MCF 10A (cell line): ENCODE measurements around the gene ZBTB21. TPM values are rescaled to one million over a fixed set of nuclear protein-coding genes. Genes with fewer than 3 reads are reported as not detected.

Experiments
- BruUV-seq: library from RNA; stranded (reverse); fragments of 400-500 nt; replicated peaks from 2 replicates; lab custom pipeline; 2021; lab: Mats Ljungman, UMichigan
- CTCF ChIA-PET: fragments of 300-600 bp; sonication (Branson Sonifier 250); formaldehyde crosslinking; extraction: SDS; loops from one replicate; lab custom pipeline; 2021; ENCODE audit warnings: antibody characterized with exemption, inconsistent platforms; lab: Yijun Ruan, JAX
- POLR2A ChIA-PET: fragments of 300-600, 350-650 bp; sonication (Branson Sonifier 250); formaldehyde crosslinking; extraction: SDS; loops from one replicate; lab custom pipeline; 2020; ENCODE audit warnings: antibody characterized with exemption, inconsistent platforms; lab: Yijun Ruan, JAX
- DNase-seq: peaks from one replicate; pipeline ENCODE4 v3.0.0-alpha.2; 2018; ENCODE audit not compliant: unreplicated experiment
- H3K27ac Mint-ChIP-seq: one replicate; pipeline ENCODE4 v1.8.0; 2022; ENCODE audit warnings: mild to moderate bottlenecking, low read depth, mixed read lengths; ENCODE audit not compliant: unreplicated experiment
- H3K27me3 Mint-ChIP-seq: one replicate; pipeline ENCODE4 v1.8.0; 2022; ENCODE audit warnings: mixed read lengths; ENCODE audit not compliant: insufficient read depth, unreplicated experiment
- H3K36me3 Mint-ChIP-seq: one replicate; pipeline ENCODE4 v1.8.0; 2022; ENCODE audit warnings: mild to moderate bottlenecking, moderate library complexity, mixed read lengths; ENCODE audit not compliant: insufficient read depth, unreplicated experiment
- H3K4me1 Mint-ChIP-seq: one replicate; pipeline ENCODE4 v1.8.0; 2022; ENCODE audit warnings: mixed read lengths; ENCODE audit not compliant: insufficient read depth, unreplicated experiment
- H3K4me3 Mint-ChIP-seq: one replicate; pipeline ENCODE4 v1.8.0; 2022; ENCODE audit warnings: mild to moderate bottlenecking, moderate library complexity, mixed read lengths; ENCODE audit not compliant: unreplicated experiment
- H3K9me3 Mint-ChIP-seq: one replicate; pipeline ENCODE4 v1.8.0; 2022; ENCODE audit warnings: mixed read lengths; ENCODE audit not compliant: unreplicated experiment
- intact Hi-C: fragments of 100-400 bp; cut with micrococcal nuclease; formaldehyde crosslinking; loops from 2 replicates; pipeline ENCODE4 v1.14.1; 2022
- total RNA-seq: library from RNA; stranded (reverse); gene quantifications from 2 replicates; pipeline ENCODE4 v1.2.3, GENCODE V29; 2022
- TF ChIP-seq, protein P1 (sequence below): fragments of 200-600 bp; IDR thresholded peaks from one replicate; pipeline ENCODE4 v1.8.0; 2022; ENCODE audit warnings: antibody characterized with exemption, mild to moderate bottlenecking; ENCODE audit not compliant: unreplicated experiment

ZBTB21 gene
- total RNA-seq, 1 experiment from 2014 or later, result 27.3 TPM

DNA sequence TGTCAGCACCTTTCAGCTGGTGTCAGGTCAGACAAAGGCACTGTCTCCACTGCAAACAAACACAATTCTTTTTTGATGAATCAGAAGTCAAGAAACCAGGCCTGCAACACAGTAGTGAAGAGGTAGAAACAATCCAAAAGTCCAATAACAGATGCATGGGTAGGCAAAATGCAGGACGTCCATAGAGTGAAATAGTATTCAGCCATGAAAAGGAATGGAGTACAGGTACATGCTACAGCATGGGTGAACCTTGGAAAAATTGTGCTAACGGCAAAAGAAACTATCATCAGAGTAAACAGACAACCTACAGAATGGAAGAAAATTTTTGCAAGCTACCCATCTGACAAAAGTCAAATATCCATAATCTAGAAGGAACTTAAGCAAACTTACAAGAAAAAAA is 26.2 kb upstream of the ZBTB21 start:
- Mint-ChIP-seq H3K4me1 (peaks cover 21% of the 10 kb centered on the region), H3K9me3 (no peaks in the 10 kb centered on the region), H3K27me3 (no peaks in the 10 kb centered on the region), H3K4me3 (no peak overlapping the region), H3K36me3 (no peaks in the 10 kb centered on the region), H3K27ac (no peak overlapping the region)
- no TSS peak for BruUV-seq
- intact Hi-C loops, result no loop called here
- TF ChIP-seq, protein P1, sequence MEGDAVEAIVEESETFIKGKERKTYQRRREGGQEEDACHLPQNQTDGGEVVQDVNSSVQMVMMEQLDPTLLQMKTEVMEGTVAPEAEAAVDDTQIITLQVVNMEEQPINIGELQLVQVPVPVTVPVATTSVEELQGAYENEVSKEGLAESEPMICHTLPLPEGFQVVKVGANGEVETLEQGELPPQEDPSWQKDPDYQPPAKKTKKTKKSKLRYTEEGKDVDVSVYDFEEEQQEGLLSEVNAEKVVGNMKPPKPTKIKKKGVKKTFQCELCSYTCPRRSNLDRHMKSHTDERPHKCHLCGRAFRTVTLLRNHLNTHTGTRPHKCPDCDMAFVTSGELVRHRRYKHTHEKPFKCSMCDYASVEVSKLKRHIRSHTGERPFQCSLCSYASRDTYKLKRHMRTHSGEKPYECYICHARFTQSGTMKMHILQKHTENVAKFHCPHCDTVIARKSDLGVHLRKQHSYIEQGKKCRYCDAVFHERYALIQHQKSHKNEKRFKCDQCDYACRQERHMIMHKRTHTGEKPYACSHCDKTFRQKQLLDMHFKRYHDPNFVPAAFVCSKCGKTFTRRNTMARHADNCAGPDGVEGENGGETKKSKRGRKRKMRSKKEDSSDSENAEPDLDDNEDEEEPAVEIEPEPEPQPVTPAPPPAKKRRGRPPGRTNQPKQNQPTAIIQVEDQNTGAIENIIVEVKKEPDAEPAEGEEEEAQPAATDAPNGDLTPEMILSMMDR, result no peak
- no peak for DNase-seq
- CTCF ChIA-PET, result interaction anchor here (0.6 kb wide), 1 partner anchor 50 kb away, joined by 3 read pairs; no protein-coding TSS in a partner anchor
- POLR2A ChIA-PET, result interaction anchor here (1.0 kb wide), 1 partner anchor 50 kb away, joined by 4 read pairs; no protein-coding TSS in a partner anchor

DNA sequence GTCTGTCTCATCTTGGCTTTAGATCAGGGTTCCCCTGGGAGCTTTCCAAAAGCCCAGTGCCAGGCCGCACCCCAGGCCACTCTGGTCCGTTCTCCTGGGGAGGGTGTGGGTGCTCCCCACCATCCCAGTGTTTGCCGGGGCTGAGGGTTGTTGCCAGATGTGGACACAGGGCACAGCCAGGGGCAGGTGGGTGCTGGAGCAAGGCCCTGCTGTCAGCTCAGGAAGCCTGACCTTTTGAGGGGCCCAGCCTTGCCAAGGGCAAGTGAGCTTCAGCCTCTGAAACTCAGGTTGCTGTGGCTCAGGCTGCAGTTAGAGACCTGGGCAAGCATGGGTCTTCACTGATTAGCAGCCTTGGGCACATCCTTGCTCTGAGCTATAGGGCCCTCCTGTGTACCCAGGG is 22.8 kb upstream of the ZBTB21 start:
- Mint-ChIP-seq H3K27me3 (peaks cover under 1% of the 10 kb centered on the region), H3K27ac (no peak overlapping the region), H3K36me3 (no peaks in the 10 kb centered on the region), H3K4me3 (no peak overlapping the region), H3K9me3 (no peaks in the 10 kb centered on the region), H3K4me1 (no peaks in the 10 kb centered on the region)
- TF ChIP-seq, protein P1, result no peak
- CTCF ChIA-PET, result interaction anchor here (0.6 kb wide), 1 partner anchor 83 kb away, joined by 3 read pairs; no protein-coding TSS in a partner anchor
- BruUV-seq, result no TSS peak
- no peak for DNase-seq
- POLR2A ChIA-PET, result interaction anchor here (0.6 kb wide), 1 partner anchor 112 kb away, joined by 3 read pairs; no protein-coding TSS in a partner anchor
- intact Hi-C loops, result no loop called here

DNA sequence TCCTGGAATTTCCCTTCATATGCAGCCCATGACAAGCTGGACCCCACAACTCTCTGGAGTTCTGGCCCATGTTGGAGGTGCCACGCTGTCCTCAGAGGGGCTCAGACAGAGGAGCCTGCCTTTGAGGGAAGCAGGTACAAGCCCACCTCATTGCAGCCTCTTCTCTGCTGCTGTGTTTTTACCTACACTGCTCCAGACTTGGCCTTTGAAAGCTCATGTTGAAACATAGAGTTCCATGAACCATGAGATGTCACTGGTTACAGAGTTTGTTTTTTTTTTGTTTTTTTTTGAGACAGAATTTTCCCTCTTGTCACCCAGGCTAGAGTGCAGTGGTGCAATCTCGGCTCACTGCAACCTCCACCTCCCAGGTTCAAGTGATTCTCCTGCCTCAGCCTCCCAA is 22.1 kb upstream of the ZBTB21 start:
- CTCF ChIA-PET, result interaction anchor here (0.6 kb wide), 2 partner anchors 48 to 84 kb away, joined by 3 to 7 read pairs; no protein-coding TSS in a partner anchor
- POLR2A ChIA-PET, result no interaction called here
- TF ChIP-seq, protein P1, result no peak
- intact Hi-C loops, result no loop called here
- H3K27ac Mint-ChIP-seq, result no peak overlapping the region
- peaks cover 8% of the 10 kb centered on the region for H3K27me3 Mint-ChIP-seq
- H3K9me3 Mint-ChIP-seq, result no peaks in the 10 kb centered on the region
- no peak overlapping the region for H3K4me3 Mint-ChIP-seq
- no peaks in the 10 kb centered on the region for H3K4me1 Mint-ChIP-seq
- DNase-seq, result no peak
- BruUV-seq, result no TSS peak
- no peaks in the 10 kb centered on the region for H3K36me3 Mint-ChIP-seq

DNA sequence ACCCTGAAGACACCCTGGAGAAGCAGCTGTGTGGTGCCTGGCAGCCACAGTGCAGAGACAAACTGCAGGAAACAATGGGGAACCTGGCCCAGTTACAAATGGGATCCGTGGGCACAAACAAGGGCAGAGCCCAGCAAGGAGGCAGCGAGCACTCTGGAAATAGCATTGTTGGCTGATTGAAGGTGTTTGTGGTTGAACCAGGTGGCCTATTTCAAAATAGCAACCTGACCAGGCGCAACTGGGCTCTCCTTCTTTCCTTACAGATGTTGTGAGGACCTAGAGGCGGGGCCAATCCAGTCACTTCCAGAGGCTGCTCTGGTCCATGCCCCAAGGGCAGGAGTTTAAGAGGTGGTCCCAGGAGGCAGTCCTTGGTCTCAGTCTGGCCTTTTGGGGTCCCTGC is 21.7 kb upstream of the ZBTB21 start:
- no peak overlapping the region for H3K27ac Mint-ChIP-seq
- TF ChIP-seq, protein P1, result no peak
- H3K36me3 Mint-ChIP-seq, result no peaks in the 10 kb centered on the region
- peaks cover 8% of the 10 kb centered on the region for H3K27me3 Mint-ChIP-seq
- no peaks in the 10 kb centered on the region for H3K9me3 Mint-ChIP-seq
- intact Hi-C loops, result no loop called here
- ChIA-PET CTCF (interaction anchor here (0.6 to 0.7 kb wide), 2 partner anchors 47 to 82 kb away, joined by 3 to 7 read pairs; no protein-coding TSS in a partner anchor), POLR2A (interaction anchor here (0.8 kb wide), 1 partner anchor 81 kb away, joined by 3 read pairs; no protein-coding TSS in a partner anchor)
- H3K4me3 Mint-ChIP-seq, result no peak overlapping the region
- peak; percentile 37 for DNase-seq
- no peaks in the 10 kb centered on the region for H3K4me1 Mint-ChIP-seq
- no TSS peak for BruUV-seq
